ENCODE data around the gene POLR2H. TPM values are rescaled to one million over a fixed set of nuclear protein-coding genes. Genes with fewer than 3 reads are reported as not detected.
A peak's percentile ranks its signal among the peaks of the same experiment; 100 is the strongest.

Gene POLR2H
- total RNA-seq, 1 experiment from 2014 or later: 92.6 TPM

- TF ChIP-seq CTCF (conservative IDR thresholded peaks at IDR 0.05; ENCODE audit: low read depth, low read length) (no peak), EZH2 (IDR thresholded peaks at IDR 0.05; ENCODE audit: borderline replicate concordance, low read depth, low read length, poor library complexity, severe bottlenecking) (no peak)
- peak overlapping the region; percentile 90 for H3K4me3 ChIP-seq (ENCODE audit: low read depth, low read length, poor library complexity, severe bottlenecking)
- intact Hi-C loops (cut with micrococcal nuclease; ENCODE audit: unreplicated experiment): no loop called here
- ChIA-PET POLR2A (ENCODE audit: low non-redundant PET) (no interaction called here), CTCF (no interaction called here)
- peaks cover 34% of the 10 kb centered on the region for H3K36me3 ChIP-seq (ENCODE audit: insufficient read depth, low read length, poor library complexity, severe bottlenecking)
- peak overlapping the region; percentile 95 for H3K27ac ChIP-seq (ENCODE audit: low read depth, low read length, poor library complexity, severe bottlenecking)
- H3K9me3 ChIP-seq (ENCODE audit: low read depth, low read length, poor library complexity, severe bottlenecking): no peaks in the 10 kb centered on the region
- peaks cover 30% of the 10 kb centered on the region for H3K4me1 ChIP-seq (ENCODE audit: insufficient read depth, low read length, poor library complexity, severe bottlenecking)
- DNase-seq (ENCODE audit: low spot score): peak; percentile 59
- H3K27me3 ChIP-seq (replicated peaks; ENCODE audit: insufficient read depth, low read depth, low read length, poor library complexity): no peaks in the 10 kb centered on the region
- BruUV-seq (replicated peaks): no TSS peak
Measured at GRCh38 chr3:184336547-184337398, 24.7 kb upstream of the POLR2H start.

GRCh38 chr3:184337399-184337714 is 24.2 kb upstream of the POLR2H start, which contains the start of gene FAM131A:
FAM131A (plus strand) TSS chr3:184337600; CDS start chr3:184337631, 31 bp downstream.
- no TSS peak for BruUV-seq (replicated peaks)
- Histone ChIP-seq H3K9me3 (ENCODE audit: low read depth, low read length, poor library complexity, severe bottlenecking) (no peaks in the 10 kb centered on the region), H3K27ac (ENCODE audit: low read depth, low read length, poor library complexity, severe bottlenecking) (peak within 1 kb of the TSS; percentile 95), H3K4me3 (ENCODE audit: low read depth, low read length, poor library complexity, severe bottlenecking) (peak within 1 kb of the TSS; percentile 90), H3K4me1 (ENCODE audit: insufficient read depth, low read length, poor library complexity, severe bottlenecking) (peaks cover 30% of the 10 kb centered on the region), H3K36me3 (ENCODE audit: insufficient read depth, low read length, poor library complexity, severe bottlenecking) (peaks cover 29% of the 10 kb centered on the region), H3K27me3 (replicated peaks; ENCODE audit: insufficient read depth, low read depth, low read length, poor library complexity) (no peaks in the 10 kb centered on the region)
- intact Hi-C loops (cut with micrococcal nuclease; ENCODE audit: unreplicated experiment): no loop called here
- POLR2A ChIA-PET (ENCODE audit: low non-redundant PET): no interaction called here
- CTCF ChIA-PET: no interaction called here
- DNase-seq (ENCODE audit: low spot score): no peak
- no peak for TF ChIP-seq EZH2 (IDR thresholded peaks at IDR 0.05; ENCODE audit: borderline replicate concordance, low read depth, low read length, poor library complexity, severe bottlenecking)
- no peak for TF ChIP-seq CTCF (conservative IDR thresholded peaks at IDR 0.05; ENCODE audit: low read depth, low read length)

- Histone ChIP-seq H3K27ac (ENCODE audit: low read depth, low read length, poor library complexity, severe bottlenecking) (no peak overlapping the region), H3K4me3 (ENCODE audit: low read depth, low read length, poor library complexity, severe bottlenecking) (no peak overlapping the region), H3K4me1 (ENCODE audit: insufficient read depth, low read length, poor library complexity, severe bottlenecking) (peaks cover 30% of the 10 kb centered on the region), H3K36me3 (ENCODE audit: insufficient read depth, low read length, poor library complexity, severe bottlenecking) (peaks cover 27% of the 10 kb centered on the region), H3K9me3 (ENCODE audit: low read depth, low read length, poor library complexity, severe bottlenecking) (no peaks in the 10 kb centered on the region), H3K27me3 (replicated peaks; ENCODE audit: insufficient read depth, low read depth, low read length, poor library complexity) (no peaks in the 10 kb centered on the region)
- intact Hi-C loops (cut with micrococcal nuclease; ENCODE audit: unreplicated experiment): no loop called here
- CTCF ChIA-PET: interaction anchor here (0.6 to 1.1 kb wide), 2 partner anchors 16 to 30 kb away, joined by 3 read pairs; no protein-coding TSS in a partner anchor
- BruUV-seq (replicated peaks): no TSS peak
- DNase-seq (ENCODE audit: low spot score): no peak
- POLR2A ChIA-PET (ENCODE audit: low non-redundant PET): no interaction called here
- TF ChIP-seq CTCF (conservative IDR thresholded peaks at IDR 0.05; ENCODE audit: low read depth, low read length): no peak
Measured at GRCh38 chr3:184337981-184338380, 23.5 kb upstream of the POLR2H start.
